ENCODE data around the gene MS4A3. TPM values are rescaled to one million over a fixed set of nuclear protein-coding genes. Genes with fewer than 3 reads are reported as not detected.

MS4A3 gene
- total and polyA plus RNA-seq, 2 experiments from 2014 or later = not detected

- Histone ChIP-seq H3K4me1 (ENCODE audit: insufficient read depth) (peaks cover 5% of the 10 kb centered on the region; the same call in 1 of the 2 replicates), H3K36me3 (ENCODE audit: insufficient read depth) (no peaks in the 10 kb centered on the region), H3K27me3 (ENCODE audit: insufficient read depth) (no peaks in the 10 kb centered on the region), H3K4me2 (no peak overlapping the region), H3K4me3 (no peak overlapping the region), H3K79me2 (replicated peaks; ENCODE audit: insufficient read depth) (no peaks in the 10 kb centered on the region), H3K27ac (ENCODE audit: low read depth) (no peak overlapping the region), H3F3A (replicated peaks; ENCODE audit: low read depth) (no peaks in the 10 kb centered on the region), H2AFZ (no peak overlapping the region), H3K9me2 (ENCODE audit: insufficient read depth) (no peaks in the 10 kb centered on the region), H4K20me1 (replicated peaks; ENCODE audit: insufficient read depth) (no peaks in the 10 kb centered on the region)
- H3K27me3 Mint-ChIP-seq (ENCODE audit: insufficient read depth, low read depth, poor library complexity) = peaks cover 5% of the 10 kb centered on the region
- TF ChIP-seq ZNF462 (CRISPR knock-in tag; IDR thresholded peaks at IDR 0.05) = no peak
- TF ChIP-seq NANOG (IDR thresholded peaks at IDR 0.05; ENCODE audit: borderline replicate concordance) = no peak
- TF ChIP-seq ZNF114 (CRISPR knock-in tag; IDR thresholded peaks at IDR 0.05) = no peak
- TF ChIP-seq EZH2 (IDR thresholded peaks at IDR 0.05; ENCODE audit: low read depth, unreplicated experiment) = no peak
- no peak for TF ChIP-seq STAT1 (IDR thresholded peaks at IDR 0.05; ENCODE audit: unreplicated experiment)
- no peak for TF ChIP-seq POLR2AphosphoS5 (IDR thresholded peaks at IDR 0.05; ENCODE audit: low read depth)
- TF ChIP-seq REST (IDR thresholded peaks at IDR 0.05; ENCODE audit: unreplicated experiment) = no peak
- no peak for TF ChIP-seq JUNB (IDR thresholded peaks at IDR 0.05; ENCODE audit: unreplicated experiment)
- TF ChIP-seq CTCF (conservative IDR thresholded peaks at IDR 0.05; ENCODE audit: low read depth in 2 of 2) = no peak
- no peak for TF ChIP-seq ETS1 (IDR thresholded peaks at IDR 0.05)
- TF ChIP-seq CREB1 (CRISPR knock-in tag; IDR thresholded peaks at IDR 0.05; ENCODE audit: low read depth) = no peak
- no peak for TF ChIP-seq EZH2phosphoT487 (IDR thresholded peaks at IDR 0.05; ENCODE audit: unreplicated experiment)
- TF ChIP-seq ZNF331 (CRISPR knock-in tag; IDR thresholded peaks at IDR 0.05; ENCODE audit: low read depth) = no peak
- peaks cover 3% of the 10 kb centered on the region for H3K4me1 Mint-ChIP-seq
- H3K9me3 Mint-ChIP-seq = peaks cover 2% of the 10 kb centered on the region; the same call in 2 of the 3 replicates
- no peak overlapping the region for H3K4me3 Mint-ChIP-seq
- no peak overlapping the region for H3K27ac Mint-ChIP-seq
- no peaks in the 10 kb centered on the region for H3K36me3 Mint-ChIP-seq (ENCODE audit: low read depth)
- ATAC-seq (no peak), DNase-seq (ENCODE audit: low spot score) (no peak)
These were observed 3.2 kb downstream of the MS4A3 start for GRCh38 chr11:60059521-60060240.

Data from GM23338 (cell line).